22Rv1 (cell line): ENCODE results near the gene ASB7.

Experiments
- H3K27ac ChIP-seq: fragments of 450-650 bp; 2 replicates; pipeline ENCODE4 v1.5.1; 2017
- ZFX ChIP-seq: fragments of 450-650 bp; IDR thresholded peaks from 2 replicates; pipeline ENCODE4 v1.6.1; 2017; ENCODE audit warnings: antibody characterized with exemption, borderline replicate concordance
- TF ChIP-seq, protein P1 (sequence below): fragments of 450-650 bp; IDR thresholded peaks from 2 replicates; pipeline ENCODE4 v1.5.1; 2017; ENCODE audit warnings: mild to moderate bottlenecking

Gene ASB7

DNA sequence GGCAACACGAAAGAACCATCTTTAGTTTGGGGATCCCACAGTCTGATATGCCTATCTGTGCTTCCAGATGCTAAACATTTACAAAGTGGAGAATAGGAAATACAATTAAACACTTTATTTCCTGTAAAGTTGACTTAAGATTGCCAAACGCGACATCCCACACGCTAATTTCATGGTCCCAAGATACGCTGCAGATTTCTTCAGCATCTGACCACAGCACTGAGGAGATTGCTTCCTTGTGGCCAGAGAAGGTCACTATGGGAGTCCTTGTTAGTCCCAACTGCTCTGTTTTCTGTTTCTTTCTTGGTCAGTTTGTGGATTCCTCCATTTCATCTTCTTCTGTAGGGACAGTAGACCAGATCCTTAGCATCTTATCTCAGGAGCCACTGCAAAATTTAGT lies 43.3 kb downstream of the ASB7 start:
- H3K27ac ChIP-seq = no peak overlapping the region
- TF ChIP-seq ZFX = no peak
- TF ChIP-seq, protein P1, sequence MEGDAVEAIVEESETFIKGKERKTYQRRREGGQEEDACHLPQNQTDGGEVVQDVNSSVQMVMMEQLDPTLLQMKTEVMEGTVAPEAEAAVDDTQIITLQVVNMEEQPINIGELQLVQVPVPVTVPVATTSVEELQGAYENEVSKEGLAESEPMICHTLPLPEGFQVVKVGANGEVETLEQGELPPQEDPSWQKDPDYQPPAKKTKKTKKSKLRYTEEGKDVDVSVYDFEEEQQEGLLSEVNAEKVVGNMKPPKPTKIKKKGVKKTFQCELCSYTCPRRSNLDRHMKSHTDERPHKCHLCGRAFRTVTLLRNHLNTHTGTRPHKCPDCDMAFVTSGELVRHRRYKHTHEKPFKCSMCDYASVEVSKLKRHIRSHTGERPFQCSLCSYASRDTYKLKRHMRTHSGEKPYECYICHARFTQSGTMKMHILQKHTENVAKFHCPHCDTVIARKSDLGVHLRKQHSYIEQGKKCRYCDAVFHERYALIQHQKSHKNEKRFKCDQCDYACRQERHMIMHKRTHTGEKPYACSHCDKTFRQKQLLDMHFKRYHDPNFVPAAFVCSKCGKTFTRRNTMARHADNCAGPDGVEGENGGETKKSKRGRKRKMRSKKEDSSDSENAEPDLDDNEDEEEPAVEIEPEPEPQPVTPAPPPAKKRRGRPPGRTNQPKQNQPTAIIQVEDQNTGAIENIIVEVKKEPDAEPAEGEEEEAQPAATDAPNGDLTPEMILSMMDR = no peak

DNA sequence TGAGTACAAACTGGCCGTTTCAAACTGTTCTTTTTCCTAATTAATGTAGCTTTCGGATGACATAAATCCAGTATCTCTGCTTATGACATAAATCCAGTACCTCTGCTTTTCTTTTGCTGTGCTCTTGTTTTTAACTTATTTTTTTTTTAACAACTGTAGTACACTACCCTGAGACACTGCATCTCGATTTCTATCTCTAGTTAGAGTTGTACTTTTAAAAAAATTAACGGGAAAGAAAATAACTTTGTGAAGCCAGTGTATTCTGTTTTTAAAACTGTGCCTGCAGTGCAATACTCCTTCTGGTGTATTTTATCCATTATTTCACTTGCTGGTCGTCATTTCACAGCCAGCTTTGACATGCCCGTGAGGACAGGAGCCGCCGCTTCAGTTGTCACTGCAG lies 46.6 kb downstream of the ASB7 start:
- H3K27ac ChIP-seq = no peak overlapping the region
- TF ChIP-seq ZFX = no peak
- TF ChIP-seq, protein P1 = no peak

DNA sequence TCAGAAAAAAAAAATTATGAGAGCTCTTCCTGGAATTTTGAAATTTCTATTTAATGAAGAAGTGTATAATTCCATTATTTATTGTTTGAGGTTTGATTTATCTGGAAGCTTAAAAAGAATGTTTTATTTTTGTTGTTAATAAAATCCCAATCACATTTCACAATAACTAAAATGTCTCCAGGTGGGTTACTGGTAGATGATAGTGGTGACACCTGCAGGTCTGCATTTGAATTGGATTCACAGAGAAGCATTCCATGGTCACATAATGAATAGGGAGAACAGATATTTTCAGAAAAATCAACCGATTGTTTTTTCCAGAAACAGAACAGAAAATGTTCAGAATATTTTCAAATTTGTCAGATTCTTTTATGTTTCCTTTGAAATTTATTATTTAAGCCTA lies 48.3 kb downstream of the ASB7 start:
- TF ChIP-seq, protein P1 = peak; percentile 29; the same call in 1 of the 2 replicates
- TF ChIP-seq ZFX = no peak
- H3K27ac ChIP-seq = no peak overlapping the region

DNA sequence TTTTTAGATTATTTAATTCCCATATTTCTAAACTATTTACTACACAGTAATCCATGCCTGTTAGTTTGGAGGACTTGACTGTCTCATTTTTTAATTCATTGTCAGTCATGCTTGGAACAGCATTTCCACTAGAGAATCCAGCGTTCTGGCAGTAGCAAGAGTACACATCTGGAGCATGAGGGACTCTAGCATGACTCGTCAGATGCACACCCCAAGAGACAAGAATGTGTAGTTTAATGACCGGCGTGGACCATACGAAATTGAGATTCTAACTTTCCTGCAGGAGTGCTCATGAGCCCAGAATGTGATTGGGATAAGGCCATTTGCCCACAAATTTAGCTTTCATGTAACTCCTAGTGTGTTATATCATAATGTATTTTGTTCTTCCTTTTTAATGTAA lies 48.9 kb downstream of the ASB7 start:
- TF ChIP-seq ZFX = no peak
- TF ChIP-seq, protein P1 = no peak
- H3K27ac ChIP-seq = no peak overlapping the region

DNA sequence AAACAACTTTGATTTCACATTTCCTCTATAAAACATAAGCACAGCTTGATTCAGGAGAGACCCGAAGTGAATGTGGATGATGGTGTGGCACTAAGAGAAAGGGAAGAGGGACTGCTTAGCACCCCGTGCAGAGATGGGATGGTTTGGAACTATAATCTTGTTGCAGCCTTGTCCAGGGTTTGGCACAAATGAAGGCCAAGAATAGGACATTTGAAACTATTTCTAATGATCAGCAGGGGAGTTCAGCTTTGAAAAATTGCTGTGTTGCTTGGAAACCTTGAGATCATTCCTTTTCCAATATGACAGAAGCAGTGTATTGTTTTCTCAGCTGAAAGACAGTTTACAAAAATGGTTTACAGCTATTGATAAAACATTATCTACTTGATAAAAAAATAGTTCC lies 49.7 kb downstream of the ASB7 start:
- no peak for TF ChIP-seq ZFX
- TF ChIP-seq, protein P1 = no peak

DNA sequence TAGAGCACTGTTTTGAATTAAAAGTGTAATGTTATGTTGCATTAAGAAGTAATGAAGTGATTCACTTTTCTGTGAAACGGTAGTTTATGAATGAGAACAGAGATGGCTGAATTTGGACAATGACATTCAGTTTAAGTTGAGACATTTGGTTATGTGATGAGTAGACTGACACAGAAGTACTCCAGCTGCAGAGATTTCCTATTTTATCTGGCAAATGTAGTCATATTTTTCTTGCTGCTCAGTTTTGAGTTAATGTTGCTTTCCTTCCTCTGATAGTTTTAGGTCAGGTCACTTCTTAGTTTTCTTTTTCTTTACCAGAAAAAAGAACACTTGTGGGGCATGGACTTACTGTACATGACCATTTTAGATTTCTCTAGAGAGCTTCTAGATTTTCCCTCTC lies 51.2 kb downstream of the ASB7 start:
- TF ChIP-seq, protein P1 = no peak
- TF ChIP-seq ZFX = no peak
- H3K27ac ChIP-seq = no peak overlapping the region

More for the DNA sequence above, 49.7 kb downstream of the ASB7 start:
- no peak overlapping the region for H3K27ac ChIP-seq

DNA sequence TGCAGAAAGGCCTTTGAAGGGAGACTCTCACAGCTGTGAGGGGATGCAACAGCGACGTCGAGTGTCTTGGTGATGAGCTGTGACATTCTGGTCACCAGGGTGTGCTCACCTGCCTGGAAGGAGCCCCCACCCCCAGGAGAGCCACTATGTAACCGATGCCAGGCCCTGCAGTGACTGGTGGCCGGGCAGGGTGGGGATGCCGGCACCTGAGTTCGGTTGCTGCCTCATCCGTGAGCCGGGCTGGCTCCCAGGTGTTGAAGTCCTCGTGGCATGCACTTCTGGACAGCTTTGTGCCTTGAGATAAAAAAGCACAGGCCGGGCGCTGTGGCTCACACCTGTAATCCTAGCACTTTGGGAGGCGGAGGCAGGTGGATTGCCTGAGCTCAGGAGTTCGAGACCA lies 56.5 kb downstream of the ASB7 start:
- H3K27ac ChIP-seq = no peak overlapping the region
- TF ChIP-seq, protein P1 = no peak
